DMS79 treated with DMSO at 0.1 percent for 48 hours (cell line): ENCODE data around the gene PDE3A.
"Not testable (repeated sequence)": the region's sequence is repeated elsewhere in the genome, so short reads cannot be mapped to it uniquely, and the experiment has no call there.

ENCODE experiments used
- DNase-seq: peaks from one replicate; lab custom pipeline; 2025; lab: John Stamatoyannopoulos, UW

The PDE3A gene

GRCh38 chr12:20374795-20375194 lies 6.5 kb downstream of the PDE3A start:
- no peak for DNase-seq

DNA sequence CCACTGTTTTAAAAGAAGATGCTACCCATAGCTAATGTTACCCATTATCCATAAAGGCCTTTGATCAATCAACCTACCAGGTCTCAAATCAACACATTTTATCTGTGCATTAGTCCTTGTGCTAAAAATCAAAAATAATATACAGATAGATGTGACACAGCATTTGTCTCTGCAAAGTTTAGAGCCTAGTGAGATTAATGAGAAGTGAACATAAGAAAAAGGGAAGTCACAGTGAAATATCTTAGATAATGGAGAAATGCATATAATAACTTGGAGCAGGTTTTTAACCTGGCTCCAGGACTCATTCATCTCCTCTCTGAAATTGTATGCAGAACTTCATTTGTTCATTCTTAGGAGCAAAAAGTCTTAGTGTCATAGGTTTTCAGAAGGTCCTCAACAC lies 7.2 kb downstream of the PDE3A start:
- no peak for DNase-seq

DNA sequence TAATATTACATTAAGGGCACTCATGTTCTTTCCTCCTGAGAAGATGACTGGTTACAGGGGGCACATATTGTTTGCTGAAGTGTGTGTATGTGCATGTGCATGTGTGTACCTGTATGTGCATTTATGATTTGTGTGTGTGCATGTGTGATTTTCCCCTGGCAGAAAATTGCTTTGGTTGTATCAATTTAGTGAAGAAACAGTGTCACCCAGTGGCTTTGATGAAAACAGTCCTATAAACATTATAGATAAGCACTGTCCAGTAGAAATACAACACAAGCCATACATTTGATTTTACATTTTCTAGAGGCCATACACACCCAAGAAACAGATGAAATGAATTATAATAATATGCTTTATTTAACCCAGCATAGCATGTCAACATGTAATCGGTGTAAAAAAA lies 8.6 kb downstream of the PDE3A start:
- DNase-seq, result no peak

DNA sequence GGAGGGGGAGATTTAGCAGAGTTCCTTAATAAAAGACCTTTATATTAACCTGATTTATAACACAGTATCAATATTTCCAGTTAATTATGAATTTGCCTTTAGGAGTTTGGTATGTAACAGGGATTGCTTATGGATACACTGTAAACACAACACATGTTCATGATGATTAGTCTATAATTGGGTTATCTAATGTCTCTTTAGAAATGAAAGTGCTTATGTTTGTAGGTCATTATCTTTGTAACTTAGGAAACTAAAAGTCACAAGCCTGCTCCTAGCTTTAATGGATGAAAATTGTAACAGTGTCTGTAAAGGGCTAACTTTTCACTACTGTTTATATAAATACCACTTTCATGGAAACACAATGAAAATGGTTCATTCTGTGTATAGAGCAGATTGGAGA lies 9.4 kb downstream of the PDE3A start:
- DNase-seq, result no peak

GRCh38 chr12:20382117-20382516 lies 13.8 kb downstream of the PDE3A start:
- DNase-seq, result no peak

GRCh38 chr12:20383612-20384011 lies 15.3 kb downstream of the PDE3A start:
- DNase-seq, result no peak

GRCh38 chr12:20384836-20385235 lies 16.5 kb downstream of the PDE3A start:
- DNase-seq, result not testable (repeated sequence)

DNA sequence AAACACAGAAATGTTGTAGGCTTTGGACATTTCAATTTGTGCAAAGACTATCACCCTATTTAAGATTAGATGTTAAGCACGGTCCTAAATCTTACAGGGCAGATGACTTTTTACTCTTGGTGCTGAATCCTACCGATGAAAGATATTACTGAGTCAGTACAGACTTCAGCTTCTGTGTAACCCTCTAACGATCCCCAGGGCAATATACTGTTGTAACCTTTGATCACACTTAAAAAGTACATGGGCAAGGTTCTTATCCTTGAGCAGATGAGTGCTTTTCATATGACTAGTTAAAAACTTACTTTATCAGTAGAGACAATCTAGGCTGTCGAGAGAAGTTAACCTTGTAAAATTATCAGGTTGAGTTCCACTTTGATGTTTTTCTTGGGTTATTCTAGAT lies 22.5 kb downstream of the PDE3A start:
- no peak for DNase-seq

GRCh38 chr12:20392339-20392738 lies 24.0 kb downstream of the PDE3A start:
- no peak for DNase-seq

DNA sequence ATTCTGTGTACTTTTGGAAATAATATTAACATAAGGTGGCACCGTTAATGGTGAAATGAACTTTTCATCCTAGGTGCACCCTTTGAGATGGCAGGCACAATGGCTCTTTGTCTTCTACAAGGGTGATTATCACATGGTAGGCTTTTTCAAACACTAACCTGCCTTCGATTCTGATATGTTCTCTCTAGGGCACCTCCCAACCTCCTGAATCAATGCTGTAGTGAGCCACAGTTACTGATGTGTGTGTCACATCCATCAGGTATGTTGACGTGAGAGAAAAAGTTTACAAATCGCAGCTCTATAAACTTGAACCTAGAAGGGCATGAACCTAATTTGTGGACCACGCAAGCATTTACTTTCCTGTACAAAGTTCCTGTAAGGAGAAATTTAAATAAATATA lies 25.4 kb downstream of the PDE3A start:
- DNase-seq, result no peak

DNA sequence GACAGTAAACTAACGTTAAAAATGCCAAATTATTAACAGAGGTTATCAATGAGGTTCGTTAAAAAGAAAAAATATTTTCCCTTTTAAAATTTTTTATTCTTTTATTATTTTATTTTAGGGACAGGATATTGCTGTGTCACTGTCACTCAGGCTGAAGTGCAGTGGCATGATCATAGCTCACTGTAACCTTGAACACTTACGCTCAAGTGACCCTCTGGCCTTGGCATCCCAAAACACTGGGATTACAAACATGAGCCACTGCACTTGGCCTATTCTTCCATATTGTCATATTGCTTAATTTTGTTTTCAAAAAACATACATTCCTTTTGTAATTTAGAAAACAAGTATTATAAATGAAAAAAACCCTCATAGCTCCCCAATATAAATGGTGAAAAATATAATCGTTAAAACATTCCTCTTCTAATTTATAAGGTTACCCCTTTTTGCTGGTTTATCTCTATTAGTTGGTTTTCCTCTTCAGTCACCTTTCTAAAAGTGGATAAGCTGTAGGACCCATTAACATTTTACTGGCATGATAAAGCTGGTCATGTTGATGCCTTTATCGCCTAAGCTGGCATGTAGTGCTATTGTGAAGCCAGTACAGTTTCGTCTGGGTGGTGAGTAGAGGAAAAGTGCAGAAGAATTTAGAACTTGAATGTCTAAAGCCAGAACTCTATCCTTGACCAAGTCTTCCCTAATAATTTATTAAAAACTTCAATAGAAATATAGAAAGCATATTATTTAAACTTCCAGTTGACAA lies 27.6 kb downstream of the PDE3A start:
- no peak for DNase-seq

DNA sequence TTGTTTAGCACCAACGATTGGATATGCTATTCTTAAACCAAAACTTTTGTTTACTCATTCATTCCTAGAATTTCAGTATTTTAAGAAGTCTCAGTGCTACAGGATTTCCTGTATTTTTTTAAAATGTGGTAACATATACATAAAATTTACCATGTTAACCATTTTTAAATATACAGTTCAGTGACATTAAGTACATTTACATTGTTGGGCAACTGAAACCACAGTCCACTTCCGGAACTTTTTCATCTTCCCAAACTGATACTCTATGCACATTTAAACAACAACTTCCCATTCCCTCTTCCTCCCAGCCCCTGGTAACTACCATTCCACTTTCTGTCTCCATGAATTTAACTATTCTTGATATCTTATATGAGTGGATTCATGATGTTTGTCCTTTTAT lies 30.3 kb downstream of the PDE3A start:
- no peak for DNase-seq

DNA sequence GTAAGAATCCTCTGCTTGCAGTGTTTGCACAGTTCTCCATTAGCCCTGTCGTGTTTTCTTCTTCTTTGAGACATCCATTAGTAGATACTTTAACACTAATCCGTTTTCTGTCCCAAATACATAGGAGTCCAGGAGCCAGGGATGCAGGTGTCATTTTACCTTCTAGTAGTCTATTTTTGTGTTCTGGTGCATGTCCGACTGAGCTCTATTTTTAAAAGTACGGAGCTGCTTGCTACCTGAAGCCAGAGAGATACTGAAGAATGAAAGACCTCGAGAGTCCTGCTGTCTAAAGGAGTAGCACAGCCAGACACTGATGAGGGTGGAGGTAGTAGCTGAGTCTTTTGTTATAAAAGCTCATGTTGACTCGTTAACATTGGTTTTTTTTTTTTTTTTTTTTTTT lies 31.7 kb downstream of the PDE3A start:
- no peak for DNase-seq

- no peak for DNase-seq
Measured at GRCh38 chr12:20403230-20403629, 34.9 kb downstream of the PDE3A start.

- no peak for DNase-seq
Measured at GRCh38 chr12:20404576-20405346, 36.4 kb downstream of the PDE3A start.

DNA sequence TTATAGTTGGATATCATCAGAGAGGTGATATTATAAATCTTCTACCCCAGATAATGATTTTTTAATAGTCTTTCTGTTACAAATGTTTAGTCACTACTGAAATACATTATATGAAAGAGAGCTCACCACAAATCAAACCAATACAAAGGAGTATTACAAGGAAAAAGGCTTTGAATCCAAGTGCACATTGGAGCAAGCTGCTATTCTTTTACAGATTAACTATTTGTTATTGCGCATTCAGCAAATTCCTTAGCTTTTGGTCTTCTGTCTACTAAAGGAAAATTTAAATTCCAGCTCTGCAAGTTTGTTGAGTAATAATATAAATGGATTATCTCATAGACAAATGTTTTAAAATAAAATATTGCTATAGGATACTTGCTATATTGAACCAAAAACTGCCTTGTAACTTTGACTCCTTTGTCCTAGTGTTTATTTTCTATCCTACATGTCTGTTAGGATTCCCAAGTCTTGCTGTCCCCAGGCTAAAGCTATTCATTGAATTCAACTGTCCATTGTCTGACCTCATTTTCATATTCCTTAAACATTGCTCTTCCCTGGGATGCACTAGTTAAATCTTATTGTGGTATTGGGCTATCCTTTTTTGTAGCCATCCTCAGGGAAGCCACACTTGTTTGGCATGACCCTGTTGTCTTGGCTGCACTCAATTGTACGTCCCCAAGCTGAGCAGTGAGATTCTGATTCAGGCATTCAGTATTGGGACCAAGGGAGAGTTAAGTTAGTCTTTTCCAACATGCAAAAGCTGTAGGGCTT lies 41.5 kb downstream of the PDE3A start:
- no peak for DNase-seq

GRCh38 chr12:20410734-20411133 lies 42.4 kb downstream of the PDE3A start:
- no peak for DNase-seq

DNA sequence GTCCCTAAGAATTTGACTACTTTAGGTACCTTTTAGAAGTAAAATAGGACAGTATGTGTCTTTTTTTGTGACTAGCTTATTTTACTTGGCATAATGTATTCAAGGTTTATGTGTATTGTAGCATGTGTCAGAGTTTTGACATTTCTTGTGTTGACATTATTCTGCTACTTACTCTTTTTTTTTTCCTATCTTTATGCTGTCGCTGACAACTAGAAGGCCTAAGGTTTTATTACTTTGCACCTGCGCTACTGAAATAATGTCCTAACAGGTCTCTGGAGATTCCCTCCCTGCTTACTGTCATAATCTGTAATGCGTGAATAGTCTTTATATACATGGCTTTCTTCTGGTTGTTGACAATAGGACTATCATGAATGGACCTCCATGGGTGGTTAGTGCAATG lies 43.0 kb downstream of the PDE3A start:
- no peak for DNase-seq

GRCh38 chr12:20415028-20415427 lies 46.7 kb downstream of the PDE3A start:
- no peak for DNase-seq

DNA sequence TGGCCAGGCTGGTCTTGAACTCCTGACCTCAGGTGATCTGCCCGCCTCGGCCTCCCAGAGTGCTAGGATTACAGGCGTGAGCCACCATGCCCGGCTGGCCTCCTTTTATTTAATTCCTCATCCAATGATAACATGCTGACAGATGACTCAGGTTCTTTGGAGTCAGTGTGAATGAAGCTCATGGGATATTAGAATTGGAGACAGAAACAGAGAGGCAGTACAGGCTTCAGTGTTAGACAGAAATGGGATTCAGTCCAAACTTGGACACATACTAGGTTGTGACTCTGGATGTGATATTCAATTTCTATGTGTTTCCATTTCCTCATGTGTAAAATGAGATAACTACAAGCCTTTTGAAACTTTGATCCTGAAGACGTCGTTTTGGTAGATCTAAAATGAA lies 47.3 kb downstream of the PDE3A start:
- no peak for DNase-seq

DNA sequence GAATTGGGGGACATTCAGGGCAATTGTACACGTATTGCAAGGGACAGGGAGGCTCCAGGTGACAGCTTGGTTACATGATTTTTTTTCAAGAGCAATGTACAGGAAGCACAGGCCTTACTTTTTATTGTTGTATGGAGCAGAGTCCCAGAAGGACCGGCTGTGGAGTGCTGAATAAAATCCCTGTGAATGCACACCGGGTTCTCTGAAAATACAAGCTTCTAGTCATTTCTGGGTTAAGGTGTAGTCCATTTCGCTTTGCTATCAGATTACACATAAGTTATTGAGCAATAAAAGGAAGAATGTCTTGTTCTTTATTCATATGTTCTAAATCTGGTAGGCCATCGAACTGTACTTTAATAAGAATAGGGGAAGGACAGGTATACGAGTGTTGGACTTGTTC lies 52.2 kb downstream of the PDE3A start:
- DNase-seq, result no peak

GRCh38 chr12:20421421-20421820 lies 53.1 kb downstream of the PDE3A start:
- no peak for DNase-seq

- DNase-seq, result no peak
Measured at GRCh38 chr12:20423557-20423956, 55.2 kb downstream of the PDE3A start.
